HG03354 (cell line): Measurements from ENCODE around the gene ELAC2.

Source experiments
- ATAC-seq: cut with Tn5 transposase; IDR thresholded peaks from one replicate; pipeline ENCODE4 v1.9.1; 2021; ENCODE audit warnings: mild to moderate bottlenecking; ENCODE audit not compliant: unreplicated experiment, poor library complexity, severe bottlenecking

ELAC2 gene

DNA sequence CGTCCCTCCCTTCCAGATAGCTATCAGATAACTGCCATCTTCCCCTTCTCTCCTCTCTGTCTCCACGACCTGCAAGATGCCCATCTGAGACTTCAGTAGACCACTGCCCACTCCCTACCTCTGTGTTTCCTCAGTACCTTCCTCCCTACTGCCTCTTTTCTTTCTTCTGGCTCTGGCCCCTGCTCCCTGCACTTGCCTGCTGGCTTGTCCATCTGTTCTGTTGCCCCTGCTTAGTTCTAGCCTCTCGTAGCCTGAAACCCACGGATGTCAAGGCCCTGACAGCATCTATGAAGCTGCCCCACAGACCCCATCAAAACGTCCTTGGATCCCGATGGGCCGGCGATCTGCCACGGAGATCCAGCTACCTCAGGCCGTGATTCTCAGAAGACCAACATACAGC, 53.0 kb downstream of the ELAC2 start:
- ATAC-seq = no peak

DNA sequence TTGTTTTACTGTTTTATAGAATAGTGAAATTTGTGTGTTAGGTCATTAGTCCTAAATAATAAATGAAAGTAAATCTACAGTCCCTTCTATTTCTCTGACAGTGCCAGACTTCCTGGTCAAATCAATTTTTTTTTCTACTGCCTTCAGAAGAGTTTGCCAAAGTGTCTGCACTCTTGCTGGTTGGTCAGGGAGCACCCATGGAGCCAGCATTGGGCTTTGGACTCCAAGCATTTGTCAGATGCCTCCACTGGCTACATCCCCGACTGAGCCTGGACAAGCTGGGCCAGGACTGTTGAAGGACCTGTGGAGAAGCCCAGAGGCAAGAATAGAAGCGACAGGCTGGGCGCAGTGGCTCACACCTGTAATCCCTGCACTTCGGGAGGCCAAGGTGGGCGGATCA, 53.7 kb downstream of the ELAC2 start:
- no peak for ATAC-seq

DNA sequence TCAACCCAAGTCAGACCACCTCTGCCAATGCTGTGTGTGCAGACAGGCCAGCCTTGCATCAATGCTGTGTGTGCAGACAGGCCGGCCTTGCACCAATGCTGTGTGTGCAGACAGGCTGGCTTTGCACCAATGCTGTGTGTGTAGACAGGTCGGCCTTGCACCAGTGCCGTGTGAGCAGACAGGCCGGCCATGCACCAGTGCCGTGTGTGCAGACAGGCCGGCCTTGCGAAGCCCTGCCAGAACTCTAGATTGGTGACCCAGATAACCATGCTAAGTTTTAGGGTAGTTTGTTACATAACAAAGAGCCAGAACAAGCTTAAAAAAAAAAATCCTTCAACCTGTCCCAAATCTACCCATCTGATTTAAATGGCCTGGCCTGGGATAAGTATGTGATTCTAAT, 54.3 kb downstream of the ELAC2 start:
- no peak for ATAC-seq

DNA sequence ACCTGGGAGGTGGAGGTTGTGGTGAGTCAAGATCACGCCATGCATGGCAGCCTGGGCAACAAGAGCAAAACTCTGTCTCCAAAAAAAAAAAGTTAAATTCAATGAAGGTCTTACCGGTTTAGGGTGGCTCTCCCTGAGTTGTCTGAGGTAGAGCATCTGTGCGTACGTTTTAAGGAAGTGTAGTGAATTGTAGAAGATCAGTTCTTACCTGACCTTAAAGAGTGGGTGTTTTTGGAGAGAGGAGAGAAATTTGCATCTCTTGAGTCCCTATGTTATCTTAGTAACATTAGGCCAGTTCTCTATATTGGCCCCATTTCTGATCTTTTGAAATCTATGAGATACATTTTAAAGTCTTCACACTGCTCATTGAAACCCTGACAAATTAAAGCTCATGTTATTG, 56.2 kb downstream of the ELAC2 start:
- ATAC-seq = no peak

DNA sequence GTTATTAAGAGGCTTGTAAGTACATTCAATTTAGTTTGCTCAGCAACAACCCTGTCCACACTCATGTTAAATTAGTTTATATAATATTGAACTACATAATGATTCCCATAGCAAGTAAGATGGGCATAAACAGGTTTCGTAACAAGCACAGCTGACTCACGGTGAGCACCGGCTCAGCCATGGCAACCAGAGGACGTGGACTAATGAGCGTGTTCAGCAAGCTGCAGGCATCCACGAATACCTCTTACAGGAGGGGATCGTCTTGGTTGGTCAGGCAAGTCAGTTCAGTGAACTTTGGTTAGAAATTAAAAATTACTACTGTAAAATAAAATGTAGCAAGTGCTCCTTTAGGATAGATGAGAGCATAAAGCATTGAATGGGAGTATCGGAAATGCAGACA, 58.4 kb downstream of the ELAC2 start:
- no peak for ATAC-seq

DNA sequence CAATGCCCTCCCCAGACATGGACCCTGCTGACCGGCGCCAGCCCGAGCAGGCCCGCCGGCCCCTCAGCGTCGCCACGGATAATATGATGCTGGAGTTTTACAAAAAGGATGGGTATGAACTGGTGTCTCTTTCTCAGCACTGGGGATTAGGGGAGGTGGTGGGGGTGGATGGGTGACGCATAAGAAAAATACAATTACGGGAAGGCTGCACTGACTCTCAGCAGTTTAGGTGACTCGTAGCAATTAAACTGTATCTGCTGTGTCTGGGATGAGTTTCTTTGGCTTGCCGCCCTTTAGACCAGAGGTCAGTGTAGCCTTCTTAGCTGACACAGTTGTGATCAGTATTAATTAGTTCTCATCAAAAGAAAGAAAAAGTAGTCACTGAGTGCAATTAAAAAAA, 59.0 kb downstream of the ELAC2 start:
- no peak for ATAC-seq

- no peak for ATAC-seq
These were observed 62.3 kb downstream of the ELAC2 start for GRCh38 chr17:12955521-12955920.

DNA sequence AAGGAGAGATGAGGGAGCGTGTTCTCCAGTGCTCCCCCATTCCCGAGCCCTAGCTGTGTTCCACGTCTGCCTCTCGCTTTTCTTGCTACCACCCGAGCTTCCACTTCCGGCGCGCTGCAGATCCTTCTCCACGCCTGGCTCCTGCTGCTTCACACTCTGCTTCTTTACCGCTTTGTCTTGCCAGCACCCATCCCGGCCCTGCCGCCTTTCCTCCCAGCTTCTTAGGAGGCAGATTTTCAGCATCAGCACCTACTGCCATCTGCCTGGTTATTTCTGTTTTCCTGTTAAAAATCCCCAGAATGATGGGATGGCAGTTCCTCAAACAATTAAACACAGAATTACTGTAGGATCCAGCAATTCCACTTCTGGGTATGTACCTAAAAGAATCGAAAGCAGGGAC, 64.7 kb downstream of the ELAC2 start:
- no peak for ATAC-seq

GRCh38 chr17:12952012-12952411, 65.8 kb downstream of the ELAC2 start:
- ATAC-seq = no peak

- ATAC-seq = no peak
These were observed 70.8 kb downstream of the ELAC2 start for GRCh38 chr17:12947047-12947446.
